ES-I3 (cell line): Measurements from ENCODE around the gene ATG16L1.

ENCODE experiments used
- H3K36me3 ChIP-seq: 2 replicates; pipeline ENCODE4 v1.6.1; 2013; ENCODE audit warnings: mild to moderate bottlenecking, low read length, control low read depth, moderate library complexity; ENCODE audit not compliant: insufficient read depth
- H3K4me1 ChIP-seq: 2 replicates; pipeline ENCODE4 v1.6.1; 2013; ENCODE audit warnings: mild to moderate bottlenecking, control low read depth, low read length; ENCODE audit not compliant: insufficient read depth
- H3K9ac ChIP-seq: 2 replicates; pipeline ENCODE4 v1.6.1; 2013; ENCODE audit warnings: low read depth, mild to moderate bottlenecking, low read length, moderate library complexity
- H3K9me3 ChIP-seq: 2 replicates; pipeline ENCODE4 v1.6.1; 2013; ENCODE audit warnings: mild to moderate bottlenecking, low read length, moderate library complexity; ENCODE audit not compliant: control insufficient read depth, insufficient read depth

Gene ATG16L1

DNA sequence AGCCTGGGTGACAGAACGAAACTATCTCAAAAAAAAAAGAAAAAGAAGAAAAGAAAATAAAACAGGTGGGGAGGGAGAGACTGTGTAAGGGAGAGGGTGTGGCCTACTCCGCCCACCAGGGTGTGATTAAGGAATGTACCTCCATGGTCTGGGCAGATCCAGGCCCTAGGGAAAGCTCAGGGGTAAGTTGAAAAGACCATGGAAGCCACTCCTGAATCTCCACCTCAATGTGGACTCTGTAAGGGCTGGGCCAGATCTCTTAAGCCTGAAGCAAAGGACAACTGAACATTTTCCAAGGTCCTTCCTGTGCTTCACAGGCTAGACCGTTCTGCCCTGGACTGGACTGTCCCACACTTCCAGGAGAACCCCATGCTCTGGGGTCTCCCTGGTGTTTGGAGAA is 9.7 kb upstream of the ATG16L1 start:
- no peak overlapping the region for H3K9ac ChIP-seq

GRCh38 chr2:233242231-233242927 is 9.1 kb upstream of the ATG16L1 start:
- Histone ChIP-seq H3K4me1 (no peaks in the 10 kb centered on the region), H3K9ac (no peak overlapping the region), H3K36me3 (no peaks in the 10 kb centered on the region), H3K9me3 (no peaks in the 10 kb centered on the region)

More for the DNA sequence above, 9.7 kb upstream of the ATG16L1 start:
- Histone ChIP-seq H3K4me1 (no peaks in the 10 kb centered on the region), H3K36me3 (no peaks in the 10 kb centered on the region), H3K9me3 (no peaks in the 10 kb centered on the region)

DNA sequence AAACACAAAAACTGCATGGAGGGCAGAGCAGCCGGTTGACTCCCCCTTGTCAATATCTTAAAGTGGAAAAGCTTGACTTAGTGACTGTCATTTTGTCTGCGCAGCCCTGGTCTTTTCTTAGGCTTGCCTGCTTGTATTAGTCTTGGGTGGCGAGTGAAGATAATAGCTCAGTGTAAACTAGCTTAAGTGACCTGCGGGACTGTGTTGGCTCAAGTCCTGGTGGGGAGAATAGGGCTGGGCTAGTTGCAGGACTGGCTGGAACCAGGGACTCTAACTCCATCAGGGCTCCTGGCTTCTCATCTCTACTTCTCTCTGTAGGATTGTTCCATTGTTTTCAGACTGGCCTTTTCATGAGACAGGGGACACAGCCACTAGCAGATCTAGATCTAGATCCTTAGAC is 8.1 kb upstream of the ATG16L1 start:
- no peaks in the 10 kb centered on the region for H3K4me1 ChIP-seq
- no peaks in the 10 kb centered on the region for H3K9me3 ChIP-seq
- no peaks in the 10 kb centered on the region for H3K36me3 ChIP-seq
- H3K9ac ChIP-seq = no peak overlapping the region

GRCh38 chr2:233244818-233245217 is 6.7 kb upstream of the ATG16L1 start:
- H3K36me3 ChIP-seq = no peaks in the 10 kb centered on the region
- H3K9me3 ChIP-seq = no peaks in the 10 kb centered on the region
- H3K9ac ChIP-seq = no peak overlapping the region
- H3K4me1 ChIP-seq = no peaks in the 10 kb centered on the region

DNA sequence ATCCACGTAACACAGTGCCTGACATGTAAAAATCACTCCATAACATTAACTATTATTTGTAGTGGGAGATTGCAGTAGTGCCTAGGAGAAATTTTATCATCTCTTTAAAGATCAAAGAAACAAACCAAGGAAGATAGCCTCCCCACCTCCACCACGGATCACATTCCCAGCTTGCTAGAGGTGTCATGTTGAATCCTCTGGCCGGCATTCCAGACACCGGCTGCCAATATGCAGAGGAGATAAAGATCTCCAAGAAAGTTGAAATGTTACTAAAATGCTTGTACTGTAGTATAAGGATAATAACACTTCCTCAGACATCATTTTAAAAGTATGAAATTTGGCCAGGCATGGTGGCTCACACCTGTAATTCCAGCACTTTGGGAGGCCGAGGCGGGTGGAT is 6.1 kb upstream of the ATG16L1 start:
- no peak overlapping the region for H3K9ac ChIP-seq
- no peaks in the 10 kb centered on the region for H3K36me3 ChIP-seq
- no peaks in the 10 kb centered on the region for H3K4me1 ChIP-seq
- H3K9me3 ChIP-seq = no peaks in the 10 kb centered on the region

DNA sequence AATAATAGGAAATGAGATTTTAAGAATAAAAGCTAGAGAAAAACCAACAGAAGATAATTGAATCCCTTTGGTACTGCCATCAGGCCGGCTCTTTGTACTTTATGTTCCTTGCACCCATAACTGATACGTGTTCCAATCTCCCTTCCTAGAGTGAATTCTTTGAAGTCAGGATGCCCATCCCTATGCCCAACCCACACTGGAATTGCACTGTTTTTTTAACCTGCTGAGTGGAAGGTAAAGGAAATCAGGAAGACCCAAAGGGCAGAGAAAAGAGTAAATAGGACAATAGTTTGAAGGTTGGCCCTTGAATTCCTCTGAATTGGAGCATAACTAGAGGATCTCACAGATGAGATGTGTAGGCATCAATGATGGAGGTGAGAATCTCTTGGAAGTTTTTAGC is 4.4 kb upstream of the ATG16L1 start:
- H3K9ac ChIP-seq = no peak overlapping the region
- no peaks in the 10 kb centered on the region for H3K4me1 ChIP-seq

DNA sequence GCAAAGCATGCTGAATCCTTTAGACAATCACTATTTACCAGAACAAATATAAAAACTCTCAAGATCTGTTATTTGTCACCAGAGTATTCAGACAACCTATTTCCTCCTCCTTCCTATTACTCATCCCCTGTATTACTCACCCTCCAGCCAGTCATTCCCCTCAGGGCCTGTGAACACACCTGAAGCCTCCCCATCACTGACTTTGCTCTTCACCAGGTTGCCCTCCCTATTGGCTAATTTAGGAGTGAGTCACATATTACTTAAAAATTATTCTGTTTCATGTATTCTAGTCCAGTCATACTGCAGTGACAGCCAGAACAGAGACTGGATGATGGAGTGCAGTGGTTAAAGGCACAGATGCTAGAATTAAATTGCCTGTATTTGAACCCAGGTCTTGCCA is 3.7 kb upstream of the ATG16L1 start:
- no peak overlapping the region for H3K9ac ChIP-seq
- peaks cover 4% of the 10 kb centered on the region; the same call in 1 of the 2 replicates for H3K9me3 ChIP-seq
- H3K36me3 ChIP-seq = no peaks in the 10 kb centered on the region

More for the DNA sequence above, 4.4 kb upstream of the ATG16L1 start:
- H3K36me3 ChIP-seq = no peaks in the 10 kb centered on the region
- H3K9me3 ChIP-seq = peaks cover 4% of the 10 kb centered on the region; the same call in 1 of the 2 replicates

DNA sequence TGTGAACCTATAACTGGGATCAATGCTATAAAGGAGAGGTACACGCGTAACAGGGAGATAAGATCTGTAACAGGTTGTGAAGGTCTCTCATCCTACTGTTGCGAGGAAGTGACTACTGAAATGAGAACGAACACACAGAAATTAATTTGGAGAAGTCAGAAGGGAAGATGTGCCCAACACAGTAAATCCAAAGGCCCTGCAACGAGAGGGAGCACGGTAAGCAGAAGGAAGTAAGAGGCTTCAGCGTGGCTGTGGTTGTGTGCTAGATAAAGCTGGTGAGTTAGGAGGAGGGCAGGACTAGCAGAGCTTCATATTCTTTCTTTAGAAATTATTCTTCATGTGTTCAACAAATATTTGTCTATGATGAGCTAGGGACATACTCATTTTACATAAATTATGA is 2.5 kb upstream of the ATG16L1 start:
- Histone ChIP-seq H3K9me3 (peaks cover 4% of the 10 kb centered on the region; the same call in 1 of the 2 replicates), H3K36me3 (no peaks in the 10 kb centered on the region), H3K9ac (no peak overlapping the region), H3K4me1 (peaks cover 4% of the 10 kb centered on the region)

More for the DNA sequence above, 3.7 kb upstream of the ATG16L1 start:
- peaks cover under 1% of the 10 kb centered on the region for H3K4me1 ChIP-seq

GRCh38 chr2:233250568-233250967 is 905 bp upstream of the ATG16L1 start:
- Histone ChIP-seq H3K9ac (no peak overlapping the region), H3K4me1 (peaks cover 4% of the 10 kb centered on the region), H3K36me3 (peaks cover 4% of the 10 kb centered on the region), H3K9me3 (peaks cover 4% of the 10 kb centered on the region; the same call in 1 of the 2 replicates)

- H3K9ac ChIP-seq = no peak overlapping the region
- H3K36me3 ChIP-seq = peaks cover 7% of the 10 kb centered on the region
- H3K9me3 ChIP-seq = peaks cover 4% of the 10 kb centered on the region; the same call in 1 of the 2 replicates
- H3K4me1 ChIP-seq = peaks cover 4% of the 10 kb centered on the region
Observed at GRCh38 chr2:233250985-233251305, 528 bp upstream of the ATG16L1 start.

- Histone ChIP-seq H3K36me3 (peaks cover 7% of the 10 kb centered on the region), H3K9ac (peak overlapping the region; percentile 95), H3K9me3 (peaks cover 4% of the 10 kb centered on the region; the same call in 1 of the 2 replicates), H3K4me1 (peaks cover 4% of the 10 kb centered on the region)
Observed at GRCh38 chr2:233252227-233252626, 754 bp downstream of the ATG16L1 start.

GRCh38 chr2:233255151-233255550 is 3.7 kb downstream of the ATG16L1 start:
- Histone ChIP-seq H3K36me3 (peaks cover 12% of the 10 kb centered on the region), H3K4me1 (peaks cover 4% of the 10 kb centered on the region), H3K9me3 (peaks cover 4% of the 10 kb centered on the region; the same call in 1 of the 2 replicates), H3K9ac (no peak overlapping the region)

GRCh38 chr2:233256048-233256447 is 4.6 kb downstream of the ATG16L1 start:
- peaks cover under 1% of the 10 kb centered on the region; the same call in 1 of the 2 replicates for H3K9me3 ChIP-seq
- peaks cover 4% of the 10 kb centered on the region for H3K4me1 ChIP-seq
- H3K36me3 ChIP-seq = peaks cover 16% of the 10 kb centered on the region
- no peak overlapping the region for H3K9ac ChIP-seq

DNA sequence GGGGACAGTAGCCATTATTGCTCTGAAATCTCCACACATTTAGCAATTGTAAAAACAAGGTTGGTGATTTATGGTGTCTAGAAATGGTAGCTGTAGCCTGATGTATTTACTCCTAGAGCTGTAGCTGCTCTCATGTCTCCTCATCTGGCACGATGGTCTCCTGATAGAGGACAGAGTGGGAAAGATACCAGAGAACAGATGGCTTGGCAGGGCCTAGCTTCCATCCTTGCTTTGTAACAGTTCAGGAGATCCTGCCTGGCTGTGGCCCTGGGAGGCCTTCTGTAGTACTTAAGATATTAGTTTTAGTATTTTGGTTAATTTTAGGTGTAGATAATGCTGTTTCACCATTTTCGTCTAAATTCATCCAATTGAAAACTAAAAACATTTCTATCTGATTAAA is 6.7 kb downstream of the ATG16L1 start:
- peaks cover 30% of the 10 kb centered on the region for H3K36me3 ChIP-seq
- no peaks in the 10 kb centered on the region for H3K9me3 ChIP-seq
- H3K9ac ChIP-seq = no peak overlapping the region
- H3K4me1 ChIP-seq = no peaks in the 10 kb centered on the region

GRCh38 chr2:233259730-233260129 is 8.3 kb downstream of the ATG16L1 start:
- no peaks in the 10 kb centered on the region for H3K4me1 ChIP-seq
- peaks cover 45% of the 10 kb centered on the region for H3K36me3 ChIP-seq
- H3K9ac ChIP-seq = no peak overlapping the region
- no peaks in the 10 kb centered on the region for H3K9me3 ChIP-seq
